ENCODE data around the gene MROH2A. TPM values are rescaled to one million over a fixed set of nuclear protein-coding genes. Genes with fewer than 3 reads are reported as not detected.

MROH2A gene
- total RNA-seq, 1 experiment from 2014 or later = not detected

DNA sequence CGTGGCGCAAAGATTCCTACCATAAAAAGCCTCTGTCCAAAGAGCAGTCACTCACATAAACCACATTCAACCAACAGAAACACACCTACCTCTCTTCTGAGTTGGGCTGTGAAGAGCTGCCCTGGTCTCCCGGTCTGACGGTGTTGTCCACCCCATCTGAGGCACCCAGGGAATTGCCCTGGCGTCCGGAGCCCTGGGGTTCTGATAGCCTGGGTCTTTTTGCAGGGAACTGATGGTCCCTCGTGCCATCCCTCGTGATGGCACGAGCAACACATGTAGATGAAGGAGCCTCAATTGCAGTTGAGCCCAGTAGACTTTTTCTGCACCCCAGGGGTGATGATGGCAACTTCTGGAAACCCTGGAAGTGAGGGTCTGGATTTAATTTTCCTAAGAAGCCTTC, 62.4 kb downstream of the MROH2A start (continued):
- TF ChIP-seq TCF7L2 (IDR thresholded peaks at IDR 0.05; ENCODE audit: borderline replicate concordance, extremely low read depth, insufficient read depth, insufficient read length) (no peak), EZH2 (IDR thresholded peaks at IDR 0.05) (no peak), POLR2A (IDR thresholded peaks at IDR 0.05; ENCODE audit: borderline replicate concordance, extremely low read depth, insufficient read depth, insufficient read length) (no peak), JUND (IDR thresholded peaks at IDR 0.05) (no peak), ZFX (IDR thresholded peaks at IDR 0.05) (no peak)

DNA sequence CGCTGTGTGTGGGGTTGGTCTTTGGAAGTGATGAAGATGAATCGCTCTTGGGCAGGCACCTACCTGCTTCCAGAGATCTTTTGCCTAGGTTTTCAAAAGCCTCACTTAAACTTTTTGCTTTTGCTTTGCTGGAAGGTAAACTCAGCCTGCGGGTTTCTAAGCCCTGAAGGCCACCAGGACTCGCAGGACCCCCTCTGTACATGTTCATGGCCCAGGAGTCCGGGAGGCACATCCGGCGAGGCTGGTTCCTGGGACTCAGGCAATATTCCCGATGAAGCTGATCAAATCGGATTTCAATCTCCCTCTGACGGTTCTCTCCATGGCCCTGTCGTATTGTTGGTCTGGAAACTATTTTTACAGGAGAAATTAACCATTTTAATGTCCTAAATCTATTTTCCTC, 63.1 kb downstream of the MROH2A start:
- ATAC-seq (no peak), DNase-seq (ENCODE audit: low read depth, low spot score) (no peak)
- Histone ChIP-seq H3K79me2 (ENCODE audit: insufficient read depth, low read length) (peaks cover 98% of the 10 kb centered on the region), H3K36me3 (ENCODE audit: control insufficient read depth in 1 of 2, insufficient read depth in 2 of 2, low read length in 2 of 2) (peaks cover 86 to 95% of the 10 kb centered on the region in 2 experiments), H3K9me2 (ENCODE audit: insufficient read depth) (no peaks in the 10 kb centered on the region), H2AFZ (ENCODE audit: low read depth, low read length, poor library complexity, severe bottlenecking) (no peak overlapping the region), H3K9me3 (ENCODE audit: control insufficient read depth in 1 of 2, insufficient read depth in 1 of 2, low read depth in 1 of 2, low read length in 2 of 2) (no peaks in the 10 kb centered on the region), H3K9ac (ENCODE audit: low read length) (no peak overlapping the region), H3K4me2 (ENCODE audit: low read length) (no peak overlapping the region), H3K27ac (ENCODE audit: low read depth, low read length) (no peak overlapping the region), H4K20me1 (ENCODE audit: insufficient read depth) (peaks cover 29% of the 10 kb centered on the region; the same call in 1 of the 2 replicates), H3K4me3 (replicated peaks in 1 of 2; ENCODE audit: low read depth in 1 of 2, low read length in 2 of 2) (no peak overlapping the region), H3K27me3 (ENCODE audit: insufficient read depth, low read length) (no peaks in the 10 kb centered on the region), H3K4me1 (ENCODE audit: control insufficient read depth in 1 of 2, insufficient read depth in 2 of 2, low read length in 2 of 2) (no peaks in the 10 kb centered on the region)
- ChIA-PET RAD21 (ENCODE audit: low non-redundant PET in 1 of 2, low total read pairs in 2 of 2, uncharacterized antibody in 2 of 2, unreplicated experiment in 2 of 2) (no interaction called here), POLR2A (no interaction called here), CTCF (no interaction called here)
- BruUV-seq (replicated peaks) = TSS peak; percentile 17
- TF ChIP-seq, protein P1, sequence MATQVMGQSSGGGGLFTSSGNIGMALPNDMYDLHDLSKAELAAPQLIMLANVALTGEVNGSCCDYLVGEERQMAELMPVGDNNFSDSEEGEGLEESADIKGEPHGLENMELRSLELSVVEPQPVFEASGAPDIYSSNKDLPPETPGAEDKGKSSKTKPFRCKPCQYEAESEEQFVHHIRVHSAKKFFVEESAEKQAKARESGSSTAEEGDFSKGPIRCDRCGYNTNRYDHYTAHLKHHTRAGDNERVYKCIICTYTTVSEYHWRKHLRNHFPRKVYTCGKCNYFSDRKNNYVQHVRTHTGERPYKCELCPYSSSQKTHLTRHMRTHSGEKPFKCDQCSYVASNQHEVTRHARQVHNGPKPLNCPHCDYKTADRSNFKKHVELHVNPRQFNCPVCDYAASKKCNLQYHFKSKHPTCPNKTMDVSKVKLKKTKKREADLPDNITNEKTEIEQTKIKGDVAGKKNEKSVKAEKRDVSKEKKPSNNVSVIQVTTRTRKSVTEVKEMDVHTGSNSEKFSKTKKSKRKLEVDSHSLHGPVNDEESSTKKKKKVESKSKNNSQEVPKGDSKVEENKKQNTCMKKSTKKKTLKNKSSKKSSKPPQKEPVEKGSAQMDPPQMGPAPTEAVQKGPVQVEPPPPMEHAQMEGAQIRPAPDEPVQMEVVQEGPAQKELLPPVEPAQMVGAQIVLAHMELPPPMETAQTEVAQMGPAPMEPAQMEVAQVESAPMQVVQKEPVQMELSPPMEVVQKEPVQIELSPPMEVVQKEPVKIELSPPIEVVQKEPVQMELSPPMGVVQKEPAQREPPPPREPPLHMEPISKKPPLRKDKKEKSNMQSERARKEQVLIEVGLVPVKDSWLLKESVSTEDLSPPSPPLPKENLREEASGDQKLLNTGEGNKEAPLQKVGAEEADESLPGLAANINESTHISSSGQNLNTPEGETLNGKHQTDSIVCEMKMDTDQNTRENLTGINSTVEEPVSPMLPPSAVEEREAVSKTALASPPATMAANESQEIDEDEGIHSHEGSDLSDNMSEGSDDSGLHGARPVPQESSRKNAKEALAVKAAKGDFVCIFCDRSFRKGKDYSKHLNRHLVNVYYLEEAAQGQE (IDR thresholded peaks at IDR 0.05; ENCODE audit: low read depth) = no peak
- TF ChIP-seq ZFX (IDR thresholded peaks at IDR 0.05) (no peak), SIN3A (IDR thresholded peaks at IDR 0.05; ENCODE audit: low read depth) (no peak), SP1 (IDR thresholded peaks at IDR 0.05; ENCODE audit: low read depth) (no peak), RAD21 (IDR thresholded peaks at IDR 0.05; ENCODE audit: low read depth) (no peak)
- TF ChIP-seq, protein P2, sequence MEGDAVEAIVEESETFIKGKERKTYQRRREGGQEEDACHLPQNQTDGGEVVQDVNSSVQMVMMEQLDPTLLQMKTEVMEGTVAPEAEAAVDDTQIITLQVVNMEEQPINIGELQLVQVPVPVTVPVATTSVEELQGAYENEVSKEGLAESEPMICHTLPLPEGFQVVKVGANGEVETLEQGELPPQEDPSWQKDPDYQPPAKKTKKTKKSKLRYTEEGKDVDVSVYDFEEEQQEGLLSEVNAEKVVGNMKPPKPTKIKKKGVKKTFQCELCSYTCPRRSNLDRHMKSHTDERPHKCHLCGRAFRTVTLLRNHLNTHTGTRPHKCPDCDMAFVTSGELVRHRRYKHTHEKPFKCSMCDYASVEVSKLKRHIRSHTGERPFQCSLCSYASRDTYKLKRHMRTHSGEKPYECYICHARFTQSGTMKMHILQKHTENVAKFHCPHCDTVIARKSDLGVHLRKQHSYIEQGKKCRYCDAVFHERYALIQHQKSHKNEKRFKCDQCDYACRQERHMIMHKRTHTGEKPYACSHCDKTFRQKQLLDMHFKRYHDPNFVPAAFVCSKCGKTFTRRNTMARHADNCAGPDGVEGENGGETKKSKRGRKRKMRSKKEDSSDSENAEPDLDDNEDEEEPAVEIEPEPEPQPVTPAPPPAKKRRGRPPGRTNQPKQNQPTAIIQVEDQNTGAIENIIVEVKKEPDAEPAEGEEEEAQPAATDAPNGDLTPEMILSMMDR (IDR thresholded peaks at IDR 0.05 in 2 of 3, conservative IDR thresholded peaks at IDR 0.05 in 1 of 3; ENCODE audit: borderline replicate concordance in 1 of 3, insufficient read depth in 1 of 3, low read depth in 2 of 3, low read length in 2 of 3) = no peak
- TF ChIP-seq, protein P3, sequence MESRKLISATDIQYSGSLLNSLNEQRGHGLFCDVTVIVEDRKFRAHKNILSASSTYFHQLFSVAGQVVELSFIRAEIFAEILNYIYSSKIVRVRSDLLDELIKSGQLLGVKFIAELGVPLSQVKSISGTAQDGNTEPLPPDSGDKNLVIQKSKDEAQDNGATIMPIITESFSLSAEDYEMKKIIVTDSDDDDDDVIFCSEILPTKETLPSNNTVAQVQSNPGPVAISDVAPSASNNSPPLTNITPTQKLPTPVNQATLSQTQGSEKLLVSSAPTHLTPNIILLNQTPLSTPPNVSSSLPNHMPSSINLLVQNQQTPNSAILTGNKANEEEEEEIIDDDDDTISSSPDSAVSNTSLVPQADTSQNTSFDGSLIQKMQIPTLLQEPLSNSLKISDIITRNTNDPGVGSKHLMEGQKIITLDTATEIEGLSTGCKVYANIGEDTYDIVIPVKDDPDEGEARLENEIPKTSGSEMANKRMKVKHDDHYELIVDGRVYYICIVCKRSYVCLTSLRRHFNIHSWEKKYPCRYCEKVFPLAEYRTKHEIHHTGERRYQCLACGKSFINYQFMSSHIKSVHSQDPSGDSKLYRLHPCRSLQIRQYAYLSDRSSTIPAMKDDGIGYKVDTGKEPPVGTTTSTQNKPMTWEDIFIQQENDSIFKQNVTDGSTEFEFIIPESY (IDR thresholded peaks at IDR 0.05; ENCODE audit: extremely low read depth, insufficient replicate concordance, low read length) = no peak
- intact Hi-C loops (cut with micrococcal nuclease) = no loop called here

Data from HCT116 (cell line).